ENCODE measurements around the gene C19orf25.
"Not testable (repeated sequence)": the region's sequence is repeated elsewhere in the genome, so short reads cannot be mapped to it uniquely, and the experiment has no call there.

Gene C19orf25

DNA sequence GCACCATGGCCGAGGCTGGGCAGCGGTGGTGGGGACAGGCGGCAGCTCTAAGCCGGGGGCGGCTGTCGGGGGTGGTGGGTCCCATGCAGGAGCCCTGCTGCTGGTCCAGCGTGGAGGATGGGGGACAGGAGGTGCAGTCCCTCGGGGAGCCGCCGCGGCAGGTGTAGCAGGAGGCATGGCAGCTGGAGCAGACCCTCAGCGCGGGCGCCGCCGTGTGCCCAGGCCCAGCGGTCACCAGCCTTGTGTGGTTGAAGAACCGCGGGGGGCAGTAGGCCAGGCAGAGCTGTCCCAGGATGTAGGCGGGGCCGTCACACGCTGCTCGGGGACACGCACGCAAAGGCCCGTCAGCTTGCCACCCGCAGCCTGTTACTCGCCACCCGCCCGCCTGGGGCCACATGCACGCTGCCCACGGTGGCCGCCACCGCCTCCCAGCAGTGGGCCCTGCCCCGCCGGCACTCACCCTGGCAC is 2.9 kb upstream of the C19orf25 start:
- DNase-seq (ENCODE audit: low read depth): no peak

- no peak for DNase-seq (ENCODE audit: low read depth)
Observed at GRCh38 chr19:1481224-1481892, 2.3 kb upstream of the C19orf25 start.

GRCh38 chr19:1477056-1477455 is 2.0 kb downstream of the C19orf25 start:
- not testable (repeated sequence) for DNase-seq (ENCODE audit: low read depth)

DNA sequence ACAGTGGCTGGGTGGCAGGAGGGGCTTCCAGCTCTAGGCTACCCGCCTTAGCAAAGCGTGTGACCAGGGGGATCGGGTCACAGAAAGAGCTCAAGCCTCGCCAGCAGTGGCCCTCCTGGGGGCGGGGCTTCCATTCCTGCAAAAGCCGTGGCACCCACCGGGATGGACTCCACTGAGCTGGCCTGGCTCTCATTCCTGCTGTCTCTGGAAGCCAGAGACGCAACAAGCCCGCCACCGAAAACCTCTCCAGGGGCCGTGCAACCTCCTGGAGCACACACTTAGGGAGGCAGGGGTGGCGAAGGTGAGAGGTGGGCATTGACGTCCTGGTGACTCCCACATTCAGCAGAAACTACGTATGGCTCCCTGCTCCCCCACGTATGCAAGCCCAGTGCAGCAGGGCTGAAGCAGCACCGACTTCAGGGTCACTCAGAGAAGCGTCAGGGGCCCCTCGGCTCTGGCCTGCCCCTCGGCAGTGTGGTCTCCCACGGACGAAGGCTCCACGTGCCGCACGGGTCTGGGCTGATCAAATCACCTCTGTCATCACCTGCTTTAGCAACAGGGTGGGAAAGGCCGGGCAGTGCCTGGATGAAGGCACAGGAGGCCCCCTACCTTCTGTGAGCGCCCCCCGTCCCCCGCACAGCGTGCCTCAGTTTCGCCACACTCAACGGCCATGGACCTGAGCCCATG is 3.1 kb downstream of the C19orf25 start:
- no peak for DNase-seq (ENCODE audit: low read depth)

GRCh38 chr19:1474765-1475351 is 4.2 kb downstream of the C19orf25 start:
- DNase-seq (ENCODE audit: low read depth): no peak

GRCh38 chr19:1474011-1474764 is 4.8 kb downstream of the C19orf25 start:
- no peak for DNase-seq (ENCODE audit: low read depth)

DNA sequence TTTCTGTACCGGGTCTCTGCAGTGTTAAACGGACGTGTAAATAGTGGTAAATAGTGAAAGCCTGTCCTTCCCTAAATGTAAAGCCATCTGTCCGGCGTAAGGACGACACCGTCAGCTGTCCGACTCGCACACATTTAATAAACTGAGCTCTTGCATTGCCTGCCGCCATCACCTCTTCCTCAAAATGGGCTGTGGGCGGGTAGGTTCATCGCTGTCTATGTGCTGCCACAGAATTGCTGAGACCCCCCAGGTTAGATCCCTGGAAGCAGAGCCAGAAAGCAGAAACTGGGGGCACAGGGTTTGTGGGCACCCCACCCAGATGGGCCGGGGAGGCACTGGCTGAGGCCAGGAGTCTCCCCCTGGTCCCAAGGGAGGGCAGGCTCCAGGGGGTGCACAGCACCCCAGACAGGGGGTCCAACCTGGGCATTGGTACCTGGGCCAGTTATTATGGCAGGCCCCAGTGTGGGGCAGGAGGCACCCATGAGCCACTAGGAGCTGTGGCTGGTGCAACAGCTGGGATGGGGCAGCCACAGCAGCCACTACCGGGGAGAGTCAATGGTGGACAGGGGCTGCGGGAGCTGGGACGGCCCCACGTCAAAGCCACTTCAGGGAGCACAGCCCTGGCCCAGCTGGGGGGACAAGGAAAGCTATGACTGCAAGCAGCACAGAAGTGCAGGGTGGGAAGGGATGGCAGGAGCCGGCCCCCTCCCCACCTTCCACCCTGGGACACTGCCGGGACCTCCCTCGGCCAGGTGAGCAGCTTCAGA is 5.7 kb downstream of the C19orf25 start:
- DNase-seq (ENCODE audit: low read depth): no peak

DNA sequence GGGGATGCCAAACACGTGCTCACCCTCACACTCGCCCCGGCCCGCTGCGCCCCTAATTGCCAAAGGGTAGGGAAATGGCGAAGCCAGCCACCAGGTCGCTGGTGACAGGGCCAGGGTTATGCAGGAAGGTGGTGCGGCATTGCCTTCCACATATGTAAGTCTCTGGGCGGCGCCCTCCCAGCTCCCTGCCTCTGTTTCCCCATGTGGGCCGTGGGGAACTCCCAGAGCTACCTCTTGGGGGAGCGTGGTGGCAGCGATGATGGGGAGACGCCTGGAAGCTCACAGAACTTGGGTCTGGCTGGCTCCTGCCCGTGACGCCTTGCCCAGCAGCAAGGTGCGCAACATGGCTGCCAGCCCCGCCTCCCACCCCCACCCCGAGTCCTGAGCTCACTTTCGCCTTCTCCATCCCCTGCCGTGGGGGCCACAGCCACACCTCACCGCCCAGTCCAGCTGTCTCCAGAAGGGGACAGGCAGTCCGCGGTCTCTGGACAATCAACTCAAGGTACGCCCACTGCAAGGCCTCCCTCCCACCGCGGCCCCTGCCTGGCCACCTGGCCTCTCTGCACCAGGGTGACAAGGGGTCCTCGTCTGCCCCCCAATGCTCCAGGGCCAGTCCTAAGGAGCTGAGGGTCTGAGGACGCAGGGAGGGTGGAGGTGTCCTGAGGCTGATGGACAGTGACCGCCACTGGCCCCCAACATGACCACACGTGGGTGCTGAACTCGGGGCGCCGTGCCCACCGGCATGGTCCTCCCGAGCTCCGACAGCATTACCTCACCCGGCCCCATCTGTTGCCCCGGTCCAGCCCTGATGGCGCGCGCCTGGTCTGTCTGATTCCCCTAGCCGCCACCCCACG is 6.6 kb downstream of the C19orf25 start:
- DNase-seq (ENCODE audit: low read depth): no peak

- DNase-seq (ENCODE audit: low read depth): no peak
Observed at GRCh38 chr19:1471515-1472160, 7.4 kb downstream of the C19orf25 start.

DNA sequence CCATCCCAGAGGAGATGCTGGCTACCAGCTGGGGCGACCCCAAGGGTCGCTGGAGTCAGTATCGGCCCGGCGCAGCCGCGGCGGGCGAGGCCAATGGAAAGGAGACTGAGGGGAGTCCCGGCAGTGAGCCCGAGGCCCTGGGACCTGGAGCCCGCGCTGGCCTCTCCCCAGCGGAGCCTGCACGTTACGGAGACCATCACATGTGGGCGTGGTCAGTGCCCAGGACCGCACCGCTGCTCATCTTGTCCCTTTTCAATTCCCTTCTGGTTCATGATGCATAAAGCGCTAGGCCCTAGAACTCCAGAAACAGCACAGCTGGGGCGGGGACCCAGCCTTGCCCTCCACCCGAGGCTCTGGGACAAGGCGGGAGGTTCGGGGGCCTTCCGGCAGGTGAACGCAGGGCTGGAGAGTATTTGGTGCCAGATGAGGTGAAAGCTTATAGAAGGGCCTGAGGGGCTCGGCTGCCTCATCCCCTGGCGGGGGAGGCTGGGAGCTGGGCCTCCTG is 8.0 kb downstream of the C19orf25 start:
- no peak for DNase-seq (ENCODE audit: low read depth)

- DNase-seq (ENCODE audit: low read depth): peak; percentile 52
Observed at GRCh38 chr19:1470305-1471009, 8.6 kb downstream of the C19orf25 start.

GRCh38 chr19:1470055-1470304 is 9.0 kb downstream of the C19orf25 start:
- no peak for DNase-seq (ENCODE audit: low read depth)

GRCh38 chr19:1469255-1470054 is 9.6 kb downstream of the C19orf25 start:
- DNase-seq (ENCODE audit: low read depth): no peak

DNA sequence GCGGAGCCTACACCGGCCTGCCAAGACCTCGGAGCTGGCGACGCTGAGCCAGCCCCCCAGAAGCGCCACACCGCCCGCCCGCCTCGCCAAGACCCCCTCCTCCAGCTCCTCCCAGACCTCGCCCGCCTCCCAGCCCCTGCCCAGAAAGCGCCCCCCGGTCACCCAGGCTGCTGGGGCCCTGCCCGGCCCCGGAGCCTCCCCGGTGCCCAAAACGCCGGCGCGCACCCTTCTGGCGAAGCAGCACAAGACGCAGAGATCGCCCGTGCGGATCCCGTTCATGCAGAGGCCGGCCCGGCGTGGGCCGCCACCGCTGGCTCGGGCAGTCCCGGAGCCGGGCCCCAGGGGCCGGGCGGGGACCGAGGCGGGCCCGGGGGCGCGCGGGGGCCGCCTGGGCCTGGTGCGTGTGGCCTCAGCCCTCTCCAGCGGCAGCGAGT is 10.2 kb downstream of the C19orf25 start:
- DNase-seq (ENCODE audit: low read depth): no peak

GRCh38 chr19:1468274-1468820 is 10.7 kb downstream of the C19orf25 start:
- DNase-seq (ENCODE audit: low read depth): no peak

- no peak for DNase-seq (ENCODE audit: low read depth)
Observed at GRCh38 chr19:1467490-1468273, 11.3 kb downstream of the C19orf25 start.

DNA sequence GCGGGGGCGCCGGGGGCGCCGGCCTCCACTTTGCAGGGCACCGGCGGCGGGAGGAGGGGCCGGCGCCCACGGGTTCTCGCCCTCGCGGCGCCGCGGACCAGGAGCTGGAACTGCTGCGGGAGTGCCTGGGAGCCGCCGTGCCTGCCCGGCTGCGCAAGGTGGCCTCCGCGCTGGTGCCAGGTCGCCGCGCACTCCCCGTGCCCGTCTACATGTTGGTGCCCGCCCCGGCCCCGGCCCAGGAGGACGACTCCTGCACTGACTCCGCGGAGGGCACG is 11.9 kb downstream of the C19orf25 start:
- no peak for DNase-seq (ENCODE audit: low read depth)

Measured in T-helper 22 cell (primary cell).